Cardiac septum (tissue), 1 donor: ENCODE results near the gene ZNF77. TPM values are rescaled to one million over a fixed set of nuclear protein-coding genes. Genes with fewer than 3 reads are reported as not detected.
"Not testable (repeated sequence)": the region's sequence is repeated elsewhere in the genome, so short reads cannot be mapped to it uniquely, and the experiment has no call there.

ENCODE experiments used
- DNase-seq: peaks from one replicate; pipeline ENCODE4 v3.0.0-alpha.2; 2020; ENCODE audit warnings: low spot score
- intact Hi-C: fragments of 100-400 bp; cut with DNase I; formaldehyde crosslinking; loops from one replicate; pipeline ENCODE4 v1.14.0; 2022
- long read RNA-seq: library from polyadenylated mRNA; unstranded; transcript quantifications from one replicate; pipeline ENCODE4 v2.0.0, GENCODE V29; 2021
- total RNA-seq: library from RNA; stranded (reverse); fragmentation: NEBNext Ultra II Directional; extraction: Animal tissue kit (Norgen Biotek cat#: 25700); gene quantifications from one replicate; pipeline ENCODE4 v1.2.1, GENCODE V29; 2021
- donor health status: DM: no; HTN: no; CAD: no.

The ZNF77 gene
- 2.0 TPM for total RNA-seq
- long read RNA-seq, partial matches to known transcripts: 1 of 3 reads
- long read RNA-seq, other reads (novel, unspliced or antisense): 1 of 3 reads

DNA sequence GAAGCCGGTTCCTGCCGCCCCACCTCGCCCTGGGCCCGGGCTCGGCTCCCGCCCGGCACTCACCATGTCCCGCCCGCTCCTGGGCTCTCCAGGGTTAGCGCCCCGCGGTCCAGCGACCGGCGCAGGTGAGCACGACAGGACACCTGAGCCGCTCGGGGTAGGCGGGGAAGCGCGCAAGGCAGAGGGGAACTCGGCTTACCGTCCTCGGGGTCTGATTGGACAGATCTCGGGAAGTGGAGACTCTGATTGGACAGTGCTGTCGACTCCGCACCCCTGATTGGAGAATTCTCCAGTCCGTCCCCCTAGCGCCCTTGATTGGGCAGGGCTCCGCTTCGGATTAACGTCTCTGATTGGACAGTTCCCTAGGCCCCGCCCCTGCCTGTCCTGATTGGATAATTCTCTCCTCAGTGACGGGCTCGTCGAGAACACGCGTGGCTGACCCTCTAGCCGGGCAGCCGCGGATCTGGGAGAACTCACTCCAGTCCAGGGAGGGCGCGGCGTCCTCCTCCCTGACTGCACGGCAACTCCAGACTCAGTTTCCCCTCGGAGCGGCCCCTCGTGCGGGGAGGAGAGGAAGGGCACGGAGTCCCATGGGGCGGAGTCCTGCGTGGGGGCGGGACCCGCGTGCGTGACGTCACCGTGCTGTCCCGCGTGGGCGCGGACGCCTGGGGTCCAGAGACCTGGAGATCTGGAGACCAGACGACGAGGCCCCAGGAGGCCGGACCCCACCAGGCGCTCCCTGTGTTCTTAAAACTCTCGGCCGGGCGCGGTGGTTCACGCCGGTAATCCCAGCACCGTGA is at the start of gene ZNF77:
Gene ZNF77 (minus strand): TSS at position 197 of the 800 bp plus-strand sequence. CDS start 131 bp downstream, at position 66.
- peak; percentile 98 for DNase-seq
- intact Hi-C loops: loop anchor here (5.0 kb wide), 1 partner anchor 43 kb away; the partner anchor contains the start of gene ZNF57

- no peak for DNase-seq
- intact Hi-C loops: no loop called here
Measured at GRCh38 chr19:2993579-2993978, 48.8 kb upstream of the ZNF77 start.

GRCh38 chr19:2992958-2993357 is 48.2 kb upstream of the ZNF77 start:
- no peak for DNase-seq
- intact Hi-C loops: no loop called here

DNA sequence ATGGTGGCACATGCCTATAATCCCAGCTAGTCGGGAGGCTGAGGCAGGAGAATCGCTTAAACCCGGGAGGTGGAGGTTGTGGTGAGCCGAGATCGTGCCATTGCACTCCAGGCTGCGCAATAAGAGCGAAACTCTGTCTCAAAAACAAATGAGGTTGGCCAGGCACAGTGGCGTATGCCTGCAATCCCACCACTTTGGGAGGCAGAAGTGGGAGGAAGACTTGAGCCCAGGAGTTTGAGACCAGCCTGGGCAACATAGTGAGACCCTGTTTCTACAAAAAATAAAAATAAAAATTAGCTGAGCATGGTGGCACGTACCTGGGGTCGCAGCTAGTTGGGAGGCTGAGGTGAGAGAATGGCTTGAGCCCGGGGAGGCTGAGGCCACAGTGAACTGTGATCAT is 47.6 kb upstream of the ZNF77 start:
- intact Hi-C loops: not testable (repeated sequence)

GRCh38 chr19:2989236-2989946 is 44.6 kb upstream of the ZNF77 start:
- no peak for DNase-seq
- intact Hi-C loops: loop anchor here (5.0 kb wide), 1 partner anchor 38 kb away; the partner anchor contains the start of gene TLE2

More for the DNA sequence above, 47.6 kb upstream of the ZNF77 start:
- DNase-seq: not testable (repeated sequence)

DNA sequence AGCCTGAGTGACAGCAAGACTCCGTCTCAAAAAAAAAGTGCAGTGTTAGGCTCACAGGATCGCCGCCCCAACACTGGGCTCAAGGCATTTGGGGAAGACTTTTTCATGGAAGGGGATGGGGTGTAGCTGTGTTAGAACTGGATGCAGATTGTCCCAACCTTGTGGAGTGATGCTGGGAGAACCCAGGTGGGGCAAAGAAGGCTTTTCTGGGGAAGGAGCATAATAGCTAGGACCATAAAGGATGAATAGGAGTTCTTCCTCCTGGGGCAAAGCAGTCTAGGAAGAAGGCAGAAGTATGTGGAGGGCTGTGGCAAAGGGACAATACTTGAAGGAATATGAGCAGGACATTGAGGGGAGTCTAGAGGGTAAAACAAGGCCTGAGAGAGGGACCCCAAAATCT is 43.8 kb upstream of the ZNF77 start:
- intact Hi-C loops: loop anchor here (5.0 kb wide), 1 partner anchor 39 kb away; the partner anchor contains the start of gene TLE2
- DNase-seq: no peak

DNA sequence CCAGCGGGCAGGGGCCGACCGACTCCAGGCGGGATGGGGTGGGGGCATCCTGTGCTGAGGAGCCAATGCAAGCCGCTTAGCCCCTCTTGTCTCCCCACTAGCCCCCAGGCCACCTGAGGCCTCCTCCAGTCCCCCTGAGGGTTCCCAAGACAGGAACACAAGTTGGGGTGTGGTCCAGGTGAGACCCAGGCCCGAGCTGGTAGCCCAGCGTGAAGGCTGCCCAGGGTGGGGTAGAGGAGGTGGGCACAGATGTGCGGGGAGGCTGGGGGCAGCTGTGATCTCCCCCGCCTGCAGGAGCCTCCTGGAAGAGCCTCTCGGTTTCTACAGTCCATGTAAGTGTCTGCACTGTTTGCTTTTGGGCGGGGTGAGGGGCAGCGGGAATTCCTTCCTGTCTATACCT is 43.0 kb upstream of the ZNF77 start:
- no peak for DNase-seq
- intact Hi-C loops: loop anchor here (5.0 kb wide), 1 partner anchor 40 kb away; the partner anchor contains the start of gene TLE2

- intact Hi-C loops: loop anchor here (5.0 kb wide), 1 partner anchor 40 kb away; the partner anchor contains the start of gene TLE2
- DNase-seq: no peak
Measured at GRCh38 chr19:2986951-2987524, 42.3 kb upstream of the ZNF77 start.

DNA sequence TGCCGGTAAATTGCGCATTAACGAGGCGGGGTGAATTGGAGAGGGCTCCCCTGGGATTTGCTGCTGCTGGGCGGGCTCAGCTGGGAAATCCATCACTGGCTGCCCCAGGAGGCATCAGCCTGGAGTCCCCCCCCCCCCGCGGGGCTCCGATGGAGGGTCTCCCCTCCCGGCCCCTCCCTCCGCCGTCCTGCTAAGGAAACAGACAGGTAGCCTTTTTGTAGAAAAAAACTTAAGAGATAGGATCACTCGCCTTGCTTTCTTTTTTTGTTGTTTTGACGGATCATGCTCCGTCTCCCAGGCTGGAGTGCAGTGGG is 39.4 kb upstream of the ZNF77 start:
- no peak for DNase-seq
- intact Hi-C loops: no loop called here

- intact Hi-C loops: no loop called here
- peak; percentile 78 for DNase-seq
Measured at GRCh38 chr19:2983351-2984214, 38.8 kb upstream of the ZNF77 start.

- intact Hi-C loops: no loop called here
- peak; percentile 89 for DNase-seq
Measured at GRCh38 chr19:2982983-2983350, 38.2 kb upstream of the ZNF77 start.

DNA sequence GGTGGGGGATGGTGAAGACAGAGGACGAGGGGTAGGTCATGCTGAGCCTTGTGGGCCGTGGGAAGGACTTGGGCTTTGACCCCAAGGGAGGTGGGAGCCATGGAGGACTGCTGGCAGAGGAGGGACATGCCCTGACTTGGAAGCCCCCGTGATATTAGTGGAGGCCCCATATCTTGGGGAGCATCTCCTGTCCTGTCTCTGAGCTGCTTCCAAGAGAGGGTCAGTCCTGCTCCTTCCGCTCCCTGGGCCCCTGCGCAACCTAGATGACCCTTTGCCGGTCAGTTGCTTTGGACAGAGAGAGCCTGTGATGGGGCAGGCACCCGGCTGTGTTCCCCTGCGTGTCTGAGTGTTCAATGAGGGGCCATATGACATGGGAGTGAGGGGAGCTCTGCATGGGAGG is 37.8 kb upstream of the ZNF77 start:
- no peak for DNase-seq
- intact Hi-C loops: no loop called here

GRCh38 chr19:2981898-2982297 is 37.1 kb upstream of the ZNF77 start:
- intact Hi-C loops: no loop called here
- no peak for DNase-seq

DNA sequence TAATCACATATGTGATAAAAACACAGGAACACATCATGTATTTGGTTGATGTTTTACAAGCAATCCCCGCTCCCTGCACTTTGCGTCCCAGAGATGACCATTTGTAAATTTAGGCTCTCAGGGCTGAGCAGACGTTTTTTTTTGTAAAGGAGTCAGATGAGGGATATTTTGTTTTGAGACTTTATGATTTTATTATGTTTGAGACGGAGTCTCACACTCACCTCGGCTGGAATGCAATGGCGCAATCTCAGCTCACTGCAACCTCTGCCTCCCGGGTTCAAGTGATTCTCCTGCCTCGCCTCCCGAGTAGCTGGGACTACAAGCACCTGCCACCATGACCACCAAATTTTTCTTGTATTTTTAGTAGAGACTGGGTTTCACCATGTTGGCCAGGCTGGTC is 34.0 kb upstream of the ZNF77 start:
- intact Hi-C loops: loop anchor here (5.0 kb wide), 1 partner anchor 84 kb away; the partner anchor contains the start of gene TLE5
- DNase-seq: no peak

DNA sequence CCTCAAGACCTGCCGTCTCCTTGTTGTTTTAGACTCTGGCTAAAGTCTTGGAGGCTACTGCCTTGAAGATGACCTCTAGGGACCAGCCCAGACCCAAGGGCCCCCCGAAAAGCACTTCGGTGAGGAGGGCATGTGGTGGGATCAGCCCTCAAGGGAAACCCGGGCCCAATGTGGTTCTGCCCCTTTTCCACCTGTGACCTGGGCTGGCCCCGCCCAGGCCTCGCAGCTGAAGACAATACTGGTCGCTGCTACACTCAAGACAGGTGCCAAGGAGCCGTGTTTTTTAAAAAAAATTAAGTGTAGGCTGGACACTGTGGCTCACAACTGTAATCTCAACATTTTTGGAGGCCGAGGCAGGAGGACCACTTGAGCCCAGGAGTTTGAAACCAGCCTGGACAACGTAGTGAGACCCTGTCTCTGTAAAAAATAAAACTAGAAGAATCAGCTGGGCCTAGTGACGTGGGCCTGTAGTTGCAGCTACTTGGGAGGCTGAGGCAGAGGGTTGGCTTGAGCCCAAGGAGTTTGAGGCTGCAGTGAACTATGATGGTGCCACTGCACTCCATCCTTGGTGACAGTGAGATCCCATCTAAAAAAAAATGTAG is 33.5 kb upstream of the ZNF77 start:
- DNase-seq: no peak
- intact Hi-C loops: loop anchor here (5.0 kb wide), 1 partner anchor 84 kb away; the partner anchor contains the start of gene TLE5

DNA sequence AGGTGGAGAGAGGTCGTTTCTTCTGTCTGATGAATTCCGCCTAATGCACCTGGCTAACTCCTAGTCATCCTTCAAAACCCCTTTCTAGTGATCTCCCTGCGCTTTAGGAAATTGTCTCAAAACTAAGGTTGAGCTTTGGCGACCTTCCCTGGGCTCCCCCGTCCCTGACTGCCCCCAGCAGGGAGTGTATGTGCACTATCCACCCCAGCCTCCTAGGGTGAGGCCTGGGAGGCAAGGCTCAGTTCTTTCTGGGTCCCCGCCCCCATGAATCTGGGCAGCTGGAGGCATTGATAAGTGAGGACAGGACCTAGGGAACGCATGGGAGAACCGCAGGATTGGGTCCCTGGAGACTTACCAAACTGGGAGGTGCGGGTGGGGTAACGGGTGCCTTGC is 33.0 kb upstream of the ZNF77 start:
- intact Hi-C loops: loop anchor here (5.0 kb wide), 1 partner anchor 85 kb away; the partner anchor contains the start of gene TLE5
- DNase-seq: no peak

- intact Hi-C loops: loop anchor here (5.0 kb wide), 1 partner anchor 85 kb away; the partner anchor contains the start of gene TLE5
- DNase-seq: peak; percentile 96
Measured at GRCh38 chr19:2977001-2977745, 32.4 kb upstream of the ZNF77 start, which contains the start of gene TLE6. TLE6 (plus strand) TSS chr19:2977564; CDS start chr19:2978234, 670 bp downstream.

GRCh38 chr19:2976609-2977000 is 31.8 kb upstream of the ZNF77 start:
- no peak for DNase-seq
- intact Hi-C loops: loop anchor here (1.0 to 5.0 kb wide), 2 partner anchors 60 to 86 kb away; partner anchors contain the start of gene TLE5
